Gastroesophageal sphincter (tissue), 4 donors: ENCODE measurements around the gene BMERB1. TPM values are rescaled to one million over a fixed set of nuclear protein-coding genes. Genes with fewer than 3 reads are reported as not detected.

Experiments used
- ATAC-seq: fragments of 150-250 bp; one replicate; pipeline ENCODE4 v1.9.1; 2016; ENCODE audit warnings: mild to moderate bottlenecking, moderate library complexity
- H3K27ac ChIP-seq, 4 donors: fragments of 200-600 bp; sonication (generic) in 3 of 4; 1 replicate in 3 of 4; 2 replicates in 1 of 4; pipeline ENCODE4 v1.5.1; 2016 to 2019
- H3K27me3 ChIP-seq: fragments of 200-600 bp; sonication (generic); one replicate; pipeline ENCODE4 v1.5.1; 2019
- H3K36me3 ChIP-seq, 2 donors: fragments of 200-600 bp; sonication (generic); one replicate each; pipeline ENCODE4 v1.5.1; 2019; ENCODE audit warnings: control low read depth in 1 of 2
- H3K4me1 ChIP-seq, 3 donors: fragments of 200-600 bp; sonication (generic); 1 replicate in 2 of 3; 2 replicates in 1 of 3; pipeline ENCODE4 v1.5.1; 2016 to 2019; ENCODE audit warnings: control low read depth in 2 of 3
- H3K4me3 ChIP-seq, 2 donors: fragments of 200-600 bp; sonication (generic); one replicate each; pipeline ENCODE4 v1.5.1; 2019; ENCODE audit warnings: mild to moderate bottlenecking in 1 of 2, moderate library complexity in 1 of 2
- H3K9me3 ChIP-seq, 3 donors: fragments of 200-600 bp; sonication (generic); one replicate each; pipeline ENCODE4 v1.5.1; 2017 to 2019; ENCODE audit warnings: control low read depth in 2 of 3
- EP300 ChIP-seq: sonication (generic); formaldehyde crosslinking; IDR thresholded peaks from one replicate; pipeline ENCODE4 v1.6.1; 2017; ENCODE audit warnings: antibody characterized with exemption, mild to moderate bottlenecking
- POLR2A ChIP-seq, 2 donors: fragments of 450-650 bp; IDR thresholded peaks; one replicate each; pipeline ENCODE4 v1.6.1; 2017; ENCODE audit warnings: antibody characterized with exemption in 2 of 2, mild to moderate bottlenecking in 2 of 2, moderate library complexity in 1 of 2
- POLR2AphosphoS5 ChIP-seq: sonication (generic); formaldehyde crosslinking; IDR thresholded peaks from one replicate; pipeline ENCODE4 v1.6.1; 2017; ENCODE audit warnings: antibody characterized with exemption
- WGBS, 2 donors: methylation state at CpG; one replicate each; pipeline ENCODE4 v1.1.5; 2018; ENCODE audit warnings: low coverage in 1 of 2; 5-methylcytosine and 5-hydroxymethylcytosine counted together
- total RNA-seq, 4 donors: library from RNA; depleted of rRNA; stranded (reverse); fragments of >200 nt; gene quantifications; one replicate each; pipeline ENCODE4 v1.1.0, GENCODE V29; 2016
- TF ChIP-seq, protein P1 (sequence below), 4 experiments: fragments of 200-600 bp in 2 of 4; fragments of 450-650 bp in 2 of 4; sonication (generic) in 1 of 4; IDR thresholded peaks; one replicate each; pipeline ENCODE4 v1.5.1; 2017 to 2019; ENCODE audit warnings: antibody characterized with exemption in 4 of 4, mild to moderate bottlenecking in 2 of 4, moderate library complexity in 2 of 4

BMERB1 gene
- total RNA-seq, 4 donors from 2014 or later, result 84.5 to 135 (median 101) TPM

GRCh38 chr16:15599303-15600070 is 165.1 kb downstream of the BMERB1 start:
- no peaks in the 10 kb centered on the region for H3K27me3 ChIP-seq
- H3K4me3 ChIP-seq, result no peak overlapping the region
- H3K4me1 ChIP-seq, result no peaks in the 10 kb centered on the region
- ATAC-seq, result no peak
- no peaks in the 10 kb centered on the region for H3K9me3 ChIP-seq
- no peak for TF ChIP-seq POLR2AphosphoS5
- no peak for TF ChIP-seq POLR2A (IDR thresholded peaks at IDR 0.05)
- peaks cover 0 to 100% of the 10 kb centered on the region in 2 donors for H3K36me3 ChIP-seq
- 81 to 93% methylated on average over 8 to 13 of the region's 21 CpGs for WGBS, 2 donors
- H3K27ac ChIP-seq, result no peak overlapping the region

DNA sequence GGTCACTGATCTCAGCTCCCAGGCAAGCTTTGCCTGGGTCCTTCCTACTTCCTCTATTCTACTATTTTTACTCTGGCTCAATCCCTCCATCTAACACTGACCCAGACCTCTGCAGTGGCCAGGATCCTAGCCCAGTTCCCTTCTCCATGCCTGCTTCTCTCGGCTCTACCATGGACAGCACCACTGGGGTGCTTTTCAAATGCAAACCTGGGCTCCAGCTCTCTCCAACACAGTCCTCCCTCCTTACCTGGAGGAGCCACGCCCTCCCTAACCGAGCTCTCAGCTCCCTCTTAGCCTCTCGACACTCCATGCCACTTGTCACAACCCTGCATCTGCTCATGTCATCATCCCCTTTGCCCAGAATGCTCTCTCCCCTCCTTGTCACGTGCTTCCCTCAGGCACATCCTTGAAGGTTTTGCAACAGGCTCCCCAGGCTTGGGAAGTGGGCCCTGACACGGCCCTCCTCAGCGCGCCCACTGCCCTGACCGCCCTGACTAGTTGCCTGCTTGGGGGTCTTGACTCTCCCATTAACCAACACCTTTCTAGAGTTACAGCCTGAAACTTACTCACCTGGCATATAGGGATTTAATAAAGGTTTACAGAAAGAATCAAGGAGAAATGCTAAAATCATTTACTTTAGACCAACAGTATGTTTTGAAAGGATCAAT is 167.0 kb downstream of the BMERB1 start:
- no peaks in the 10 kb centered on the region for H3K27me3 ChIP-seq
- no peaks in the 10 kb centered on the region for H3K4me1 ChIP-seq
- no peaks in the 10 kb centered on the region for H3K9me3 ChIP-seq
- ATAC-seq, result no peak
- WGBS, 2 donors, result 50 to 84% methylated on average over 1 to 6 of the region's 9 CpGs
- H3K36me3 ChIP-seq, result peaks cover 0 to 100% of the 10 kb centered on the region in 2 donors
- TF ChIP-seq POLR2A (IDR thresholded peaks at IDR 0.05), result no peak
- no peak overlapping the region for H3K4me3 ChIP-seq
- no peak overlapping the region for H3K27ac ChIP-seq

DNA sequence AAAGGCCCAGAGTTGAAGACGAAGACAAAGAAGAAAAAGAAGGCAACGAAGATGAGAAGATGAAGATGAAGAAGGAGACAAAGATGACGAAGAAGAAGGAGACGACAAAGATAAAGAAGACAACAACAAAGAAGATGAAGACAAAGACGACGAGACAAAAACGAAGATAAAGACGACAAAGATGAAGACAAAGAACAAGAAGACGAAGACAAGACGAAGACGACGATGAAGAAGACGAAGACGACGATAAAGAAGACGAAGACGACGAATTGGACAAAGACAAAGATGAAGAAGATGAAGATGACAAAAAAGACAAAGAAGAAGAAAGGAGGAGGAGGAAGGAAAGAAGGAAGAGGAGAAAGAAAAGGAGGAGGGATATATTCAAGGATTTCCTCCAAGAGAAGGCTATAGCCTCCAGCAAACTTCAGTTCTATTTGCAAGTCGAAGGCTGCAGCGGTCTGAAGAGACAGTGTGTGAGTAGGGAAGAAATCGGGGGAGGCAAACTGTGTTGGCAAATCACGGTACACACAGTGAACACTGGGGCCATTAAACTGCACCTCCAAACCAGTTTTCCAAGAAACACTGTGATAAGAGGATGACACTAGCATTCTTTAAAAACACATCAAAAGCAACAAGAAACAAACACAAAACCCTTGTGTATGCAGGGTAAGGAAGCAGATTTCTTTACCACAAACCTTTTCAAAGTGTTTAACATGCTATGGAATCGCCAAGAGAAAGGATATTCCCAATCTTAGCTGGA is 168.1 kb downstream of the BMERB1 start:
- ATAC-seq, result no peak
- 90 to 91% methylated on average over 13 to 23 of the region's 23 CpGs for WGBS, 2 donors
- TF ChIP-seq EP300, result no peak
- no peak for TF ChIP-seq POLR2A (IDR thresholded peaks at IDR 0.05)
- TF ChIP-seq, protein P1, sequence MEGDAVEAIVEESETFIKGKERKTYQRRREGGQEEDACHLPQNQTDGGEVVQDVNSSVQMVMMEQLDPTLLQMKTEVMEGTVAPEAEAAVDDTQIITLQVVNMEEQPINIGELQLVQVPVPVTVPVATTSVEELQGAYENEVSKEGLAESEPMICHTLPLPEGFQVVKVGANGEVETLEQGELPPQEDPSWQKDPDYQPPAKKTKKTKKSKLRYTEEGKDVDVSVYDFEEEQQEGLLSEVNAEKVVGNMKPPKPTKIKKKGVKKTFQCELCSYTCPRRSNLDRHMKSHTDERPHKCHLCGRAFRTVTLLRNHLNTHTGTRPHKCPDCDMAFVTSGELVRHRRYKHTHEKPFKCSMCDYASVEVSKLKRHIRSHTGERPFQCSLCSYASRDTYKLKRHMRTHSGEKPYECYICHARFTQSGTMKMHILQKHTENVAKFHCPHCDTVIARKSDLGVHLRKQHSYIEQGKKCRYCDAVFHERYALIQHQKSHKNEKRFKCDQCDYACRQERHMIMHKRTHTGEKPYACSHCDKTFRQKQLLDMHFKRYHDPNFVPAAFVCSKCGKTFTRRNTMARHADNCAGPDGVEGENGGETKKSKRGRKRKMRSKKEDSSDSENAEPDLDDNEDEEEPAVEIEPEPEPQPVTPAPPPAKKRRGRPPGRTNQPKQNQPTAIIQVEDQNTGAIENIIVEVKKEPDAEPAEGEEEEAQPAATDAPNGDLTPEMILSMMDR (IDR thresholded peaks at IDR 0.05), result no peak
- no peak for TF ChIP-seq POLR2AphosphoS5

GRCh38 chr16:15604460-15605440 is 170.4 kb downstream of the BMERB1 start:
- Histone ChIP-seq H3K36me3 (peaks cover 0 to 99% of the 10 kb centered on the region in 2 donors), H3K4me3 (no peak overlapping the region), H3K4me1 (peaks cover 0 to 10% (median 0%) of the 10 kb centered on the region in 3 donors), H3K9me3 (no peaks in the 10 kb centered on the region), H3K27ac (no peak overlapping the region), H3K27me3 (no peaks in the 10 kb centered on the region)
- WGBS, 2 donors, result 82 to 86% methylated on average over 9 to 10 of the region's 14 CpGs
- TF ChIP-seq, protein P1 (IDR thresholded peaks at IDR 0.05), result no peak
- ATAC-seq, result no peak

More for the DNA sequence above, 168.1 kb downstream of the BMERB1 start:
- H3K27ac ChIP-seq, result no peak overlapping the region
- H3K4me1 ChIP-seq, result peaks cover 0 to 3% (median 0%) of the 10 kb centered on the region in 3 donors
- peaks cover 0 to 100% of the 10 kb centered on the region in 2 donors for H3K36me3 ChIP-seq
- no peaks in the 10 kb centered on the region for H3K27me3 ChIP-seq
- no peaks in the 10 kb centered on the region for H3K9me3 ChIP-seq
- no peak overlapping the region for H3K4me3 ChIP-seq

DNA sequence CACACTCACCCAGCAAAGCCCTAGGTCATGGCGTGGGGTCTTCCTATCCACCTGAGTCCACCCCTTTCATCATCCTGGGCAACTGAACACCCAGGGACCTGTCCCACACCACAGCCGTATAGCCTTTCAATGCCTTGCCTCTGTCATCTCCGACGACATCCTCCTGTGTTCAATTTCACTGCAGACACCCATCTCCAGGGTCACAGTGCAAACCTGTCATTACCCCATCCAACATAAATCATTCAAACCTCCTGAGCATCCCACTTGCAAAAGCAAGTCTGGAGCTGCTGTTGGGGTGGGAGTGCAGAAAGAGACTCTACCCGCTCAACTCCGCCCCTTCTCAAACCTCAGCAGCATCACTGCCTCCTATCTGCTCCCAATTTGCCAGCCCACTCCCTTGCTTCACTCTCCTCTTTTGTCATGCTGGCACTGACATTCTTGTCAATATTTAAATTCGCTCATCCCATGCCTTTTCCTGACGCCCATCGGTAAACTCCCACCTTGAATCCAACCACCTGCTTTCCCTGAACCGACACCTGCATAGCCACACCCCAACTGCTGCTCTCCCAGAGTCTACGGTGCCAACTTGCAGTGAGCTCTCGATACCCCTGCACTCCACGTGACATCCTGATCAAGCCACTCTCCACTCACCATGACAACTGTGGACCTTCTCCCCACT is 171.6 kb downstream of the BMERB1 start:
- H3K36me3 ChIP-seq, result peaks cover 0 to 99% of the 10 kb centered on the region in 2 donors
- H3K27ac ChIP-seq, result no peak overlapping the region
- H3K27me3 ChIP-seq, result no peaks in the 10 kb centered on the region
- H3K9me3 ChIP-seq, result no peaks in the 10 kb centered on the region
- TF ChIP-seq, protein P1 (IDR thresholded peaks at IDR 0.05), result no peak
- no peak for TF ChIP-seq POLR2AphosphoS5
- no peak for TF ChIP-seq EP300
- TF ChIP-seq POLR2A (IDR thresholded peaks at IDR 0.05), result no peak
- H3K4me1 ChIP-seq, result peaks cover 0 to 10% (median 0%) of the 10 kb centered on the region in 3 donors
- WGBS, 2 donors, result 88 to 92% methylated on average over 10 to 12 of the region's 13 CpGs
- ATAC-seq, result no peak
- H3K4me3 ChIP-seq, result no peak overlapping the region
